Gastroesophageal sphincter (tissue), 4 donors: ENCODE results near the gene SLC17A4. TPM values are rescaled to one million over a fixed set of nuclear protein-coding genes. Genes with fewer than 3 reads are reported as not detected.

Source experiments
- ATAC-seq: fragments of 150-250 bp; one replicate; pipeline ENCODE4 v1.9.1; 2016; ENCODE audit warnings: mild to moderate bottlenecking, moderate library complexity
- H3K27ac ChIP-seq, 4 donors: fragments of 200-600 bp; sonication (generic) in 3 of 4; 1 replicate in 3 of 4; 2 replicates in 1 of 4; pipeline ENCODE4 v1.5.1; 2016 to 2019
- H3K27me3 ChIP-seq: fragments of 200-600 bp; sonication (generic); one replicate; pipeline ENCODE4 v1.5.1; 2019
- H3K36me3 ChIP-seq, 2 donors: fragments of 200-600 bp; sonication (generic); one replicate each; pipeline ENCODE4 v1.5.1; 2019; ENCODE audit warnings: control low read depth in 1 of 2
- H3K4me1 ChIP-seq, 3 donors: fragments of 200-600 bp; sonication (generic); 1 replicate in 2 of 3; 2 replicates in 1 of 3; pipeline ENCODE4 v1.5.1; 2016 to 2019; ENCODE audit warnings: control low read depth in 2 of 3
- H3K4me3 ChIP-seq, 2 donors: fragments of 200-600 bp; sonication (generic); one replicate each; pipeline ENCODE4 v1.5.1; 2019; ENCODE audit warnings: mild to moderate bottlenecking in 1 of 2, moderate library complexity in 1 of 2
- H3K9me3 ChIP-seq, 3 donors: fragments of 200-600 bp; sonication (generic); one replicate each; pipeline ENCODE4 v1.5.1; 2017 to 2019; ENCODE audit warnings: control low read depth in 2 of 3
- EP300 ChIP-seq: sonication (generic); formaldehyde crosslinking; IDR thresholded peaks from one replicate; pipeline ENCODE4 v1.6.1; 2017; ENCODE audit warnings: antibody characterized with exemption, mild to moderate bottlenecking
- POLR2A ChIP-seq, 2 donors: fragments of 450-650 bp; IDR thresholded peaks; one replicate each; pipeline ENCODE4 v1.6.1; 2017; ENCODE audit warnings: antibody characterized with exemption in 2 of 2, mild to moderate bottlenecking in 2 of 2, moderate library complexity in 1 of 2
- POLR2AphosphoS5 ChIP-seq: sonication (generic); formaldehyde crosslinking; IDR thresholded peaks from one replicate; pipeline ENCODE4 v1.6.1; 2017; ENCODE audit warnings: antibody characterized with exemption
- WGBS, 2 donors: methylation state at CpG; one replicate each; pipeline ENCODE4 v1.1.5; 2018; ENCODE audit warnings: low coverage in 1 of 2; 5-methylcytosine and 5-hydroxymethylcytosine counted together
- total RNA-seq, 4 donors: library from RNA; depleted of rRNA; stranded (reverse); fragments of >200 nt; gene quantifications; one replicate each; pipeline ENCODE4 v1.1.0, GENCODE V29; 2016
- TF ChIP-seq, protein P1 (sequence below), 4 experiments: fragments of 200-600 bp in 2 of 4; fragments of 450-650 bp in 2 of 4; sonication (generic) in 1 of 4; IDR thresholded peaks; one replicate each; pipeline ENCODE4 v1.5.1; 2017 to 2019; ENCODE audit warnings: antibody characterized with exemption in 4 of 4, mild to moderate bottlenecking in 2 of 4, moderate library complexity in 2 of 4

SLC17A4 gene
- total RNA-seq, 4 donors from 2014 or later = not detected

DNA sequence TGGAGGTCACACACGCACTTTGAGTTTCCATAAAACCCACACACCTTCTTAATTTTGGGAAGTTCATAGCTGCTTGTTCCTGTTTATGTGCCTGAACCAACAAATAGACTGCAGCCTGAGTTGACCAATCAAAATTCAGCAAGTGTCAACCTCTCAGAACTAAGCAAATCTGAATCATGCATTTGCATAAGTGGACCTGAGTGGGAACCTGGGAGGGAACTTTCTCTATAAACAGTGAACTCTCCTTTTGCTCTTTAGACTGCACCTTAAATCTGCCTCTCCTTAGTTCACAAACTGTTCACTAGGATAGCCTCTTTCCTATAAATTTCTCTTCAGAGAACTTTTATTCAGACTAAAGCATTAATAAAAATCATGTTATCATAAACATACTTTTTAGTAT, 39.4 kb downstream of the SLC17A4 start:
- Histone ChIP-seq H3K27me3 (no peaks in the 10 kb centered on the region), H3K36me3 (no peaks in the 10 kb centered on the region), H3K27ac (no peak overlapping the region), H3K9me3 (no peaks in the 10 kb centered on the region), H3K4me1 (no peaks in the 10 kb centered on the region), H3K4me3 (no peak overlapping the region)
- no peak for ATAC-seq
- TF ChIP-seq EP300 = no peak
- TF ChIP-seq, protein P1, sequence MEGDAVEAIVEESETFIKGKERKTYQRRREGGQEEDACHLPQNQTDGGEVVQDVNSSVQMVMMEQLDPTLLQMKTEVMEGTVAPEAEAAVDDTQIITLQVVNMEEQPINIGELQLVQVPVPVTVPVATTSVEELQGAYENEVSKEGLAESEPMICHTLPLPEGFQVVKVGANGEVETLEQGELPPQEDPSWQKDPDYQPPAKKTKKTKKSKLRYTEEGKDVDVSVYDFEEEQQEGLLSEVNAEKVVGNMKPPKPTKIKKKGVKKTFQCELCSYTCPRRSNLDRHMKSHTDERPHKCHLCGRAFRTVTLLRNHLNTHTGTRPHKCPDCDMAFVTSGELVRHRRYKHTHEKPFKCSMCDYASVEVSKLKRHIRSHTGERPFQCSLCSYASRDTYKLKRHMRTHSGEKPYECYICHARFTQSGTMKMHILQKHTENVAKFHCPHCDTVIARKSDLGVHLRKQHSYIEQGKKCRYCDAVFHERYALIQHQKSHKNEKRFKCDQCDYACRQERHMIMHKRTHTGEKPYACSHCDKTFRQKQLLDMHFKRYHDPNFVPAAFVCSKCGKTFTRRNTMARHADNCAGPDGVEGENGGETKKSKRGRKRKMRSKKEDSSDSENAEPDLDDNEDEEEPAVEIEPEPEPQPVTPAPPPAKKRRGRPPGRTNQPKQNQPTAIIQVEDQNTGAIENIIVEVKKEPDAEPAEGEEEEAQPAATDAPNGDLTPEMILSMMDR (IDR thresholded peaks at IDR 0.05) = no peak
- WGBS, 2 donors = 75 to 89% methylated on average over 1 of the region's 1 CpG

DNA sequence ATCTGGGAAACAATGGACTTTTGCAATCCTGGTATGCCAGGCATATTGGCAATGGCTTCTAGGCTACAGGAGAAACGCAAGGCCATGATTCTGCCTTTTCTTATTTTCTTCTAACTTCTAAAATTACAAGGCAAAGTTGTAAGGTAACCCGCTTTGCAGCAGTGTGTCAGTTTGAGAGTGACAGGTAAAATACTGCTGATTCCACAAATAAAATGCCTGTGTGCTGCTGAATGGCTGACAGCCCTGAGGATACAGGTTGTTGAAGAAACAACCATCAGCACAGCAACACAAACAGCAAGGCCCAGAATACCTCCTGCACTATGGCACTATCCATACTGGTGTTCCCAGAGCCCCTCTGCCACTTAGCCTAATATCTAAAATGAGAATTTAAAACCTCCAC, 40.2 kb downstream of the SLC17A4 start:
- ATAC-seq = no peak
- Histone ChIP-seq H3K27ac (no peak overlapping the region), H3K36me3 (no peaks in the 10 kb centered on the region), H3K9me3 (no peaks in the 10 kb centered on the region), H3K27me3 (no peaks in the 10 kb centered on the region), H3K4me3 (no peak overlapping the region), H3K4me1 (no peaks in the 10 kb centered on the region)
- TF ChIP-seq, protein P1 (IDR thresholded peaks at IDR 0.05) = no peak
- TF ChIP-seq POLR2A (IDR thresholded peaks at IDR 0.05) (no peak), POLR2AphosphoS5 (no peak), EP300 (no peak)
- 83 to 90% methylated on average over 1 to 2 of the region's 2 CpGs for WGBS, 2 donors

DNA sequence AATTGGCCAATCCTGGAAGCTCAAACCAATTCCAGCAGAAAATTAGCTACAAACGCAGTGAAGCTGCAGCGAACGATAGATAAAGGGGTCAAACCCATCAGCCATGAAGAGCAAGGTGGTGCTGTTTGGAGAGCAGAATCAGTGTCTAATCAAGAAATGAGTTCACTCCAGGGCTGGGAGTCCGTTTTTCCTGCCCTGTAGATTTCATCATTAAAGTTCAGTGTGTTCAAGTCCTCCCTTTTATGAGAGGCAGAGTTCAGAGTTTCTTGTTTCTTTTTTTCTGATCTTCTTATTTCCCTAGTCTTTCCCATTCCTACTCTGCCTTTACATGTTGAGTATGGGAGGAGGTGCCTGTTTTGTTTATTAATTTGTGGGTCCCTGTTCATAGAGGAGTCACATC, 46.9 kb downstream of the SLC17A4 start:
- Histone ChIP-seq H3K36me3 (no peaks in the 10 kb centered on the region), H3K4me1 (no peaks in the 10 kb centered on the region), H3K27ac (no peak overlapping the region), H3K9me3 (no peaks in the 10 kb centered on the region), H3K27me3 (no peaks in the 10 kb centered on the region), H3K4me3 (no peak overlapping the region)
- TF ChIP-seq POLR2A (IDR thresholded peaks at IDR 0.05) (no peak), EP300 (no peak), POLR2AphosphoS5 (no peak)
- TF ChIP-seq, protein P1 (IDR thresholded peaks at IDR 0.05) = no peak
- ATAC-seq = no peak
- WGBS, 2 donors = 47 to 78% methylated on average over 4 of the region's 4 CpGs

DNA sequence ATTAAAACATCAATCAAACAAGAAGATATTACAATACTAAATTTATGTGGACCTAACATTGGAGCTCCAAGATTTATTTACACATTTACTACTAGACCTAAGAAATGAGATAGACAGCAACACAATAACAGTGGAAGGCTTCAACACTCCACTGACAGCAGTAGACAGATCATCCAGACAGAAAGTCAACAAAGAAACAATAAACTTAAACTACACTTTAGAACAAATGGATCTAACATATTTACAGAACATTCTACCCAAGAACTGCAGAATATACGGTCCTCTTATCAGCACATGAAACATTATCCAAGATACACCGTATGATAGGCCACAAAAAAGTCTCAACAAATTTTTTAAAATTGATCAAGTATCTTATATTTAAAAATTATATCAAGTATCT, 50.3 kb downstream of the SLC17A4 start:
- Histone ChIP-seq H3K4me3 (no peak overlapping the region), H3K9me3 (no peaks in the 10 kb centered on the region), H3K36me3 (no peaks in the 10 kb centered on the region), H3K4me1 (no peaks in the 10 kb centered on the region), H3K27ac (no peak overlapping the region), H3K27me3 (no peaks in the 10 kb centered on the region)
- TF ChIP-seq EP300 = no peak
- TF ChIP-seq, protein P1 (IDR thresholded peaks at IDR 0.05) = no peak
- TF ChIP-seq POLR2AphosphoS5 = no peak
- no peak for TF ChIP-seq POLR2A (IDR thresholded peaks at IDR 0.05)
- 72 to 100% methylated on average over 2 of the region's 2 CpGs for whole genome bisulfite sequencing, 2 donors
- ATAC-seq = no peak

DNA sequence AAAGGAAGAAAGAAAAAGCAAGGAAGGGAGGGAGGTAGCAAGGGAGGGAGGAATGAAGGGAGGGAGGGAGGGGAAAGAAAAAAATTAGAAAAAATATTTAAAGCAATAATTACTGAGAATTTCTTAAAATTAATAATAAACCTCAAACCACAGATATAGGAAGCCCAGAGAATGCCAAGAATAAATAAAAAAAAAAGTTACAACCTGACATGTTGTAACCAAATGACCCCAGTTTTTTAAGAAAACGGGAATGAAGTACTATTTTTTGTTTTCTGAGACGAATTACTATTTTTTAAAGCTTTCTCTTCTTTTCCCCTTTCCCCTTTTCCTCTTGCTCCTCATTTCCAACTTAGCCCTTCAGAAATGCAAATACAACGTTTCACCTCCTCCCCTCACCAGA, 60.7 kb downstream of the SLC17A4 start:
- WGBS, 2 donors = 44 to 60% methylated on average over 3 of the region's 3 CpGs
- TF ChIP-seq EP300 = no peak
- TF ChIP-seq, protein P1 (IDR thresholded peaks at IDR 0.05) = no peak
- peaks cover 0 to 5% (median 0%) of the 10 kb centered on the region in 3 donors for H3K9me3 ChIP-seq

More for the DNA sequence above, 60.7 kb downstream of the SLC17A4 start:
- Histone ChIP-seq H3K4me3 (no peak overlapping the region), H3K36me3 (no peaks in the 10 kb centered on the region), H3K27ac (no peak overlapping the region), H3K4me1 (no peaks in the 10 kb centered on the region), H3K27me3 (peaks cover 7% of the 10 kb centered on the region)
- ATAC-seq = no peak
